Measurements from ENCODE around the gene CHI3L2.

The CHI3L2 gene

DNA sequence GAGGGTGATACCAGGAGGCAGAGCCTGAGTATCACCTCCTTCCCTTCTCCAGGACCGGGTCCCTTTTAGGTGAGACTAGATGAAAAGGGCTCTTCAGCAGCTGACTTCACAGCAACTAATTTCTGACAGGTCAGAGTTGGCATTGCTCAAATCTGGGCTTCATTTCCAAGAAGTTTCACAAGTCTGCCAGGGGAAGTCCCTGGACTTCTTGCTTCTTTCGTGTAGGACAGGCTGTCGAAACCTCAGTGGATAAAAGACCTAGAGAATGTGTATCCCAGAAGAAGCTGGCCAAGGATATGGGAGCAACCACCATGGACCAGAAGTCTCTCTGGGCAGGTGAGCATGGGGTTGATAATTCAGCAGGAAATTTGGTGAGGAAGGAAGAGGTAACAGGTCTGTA, at the start of gene CHI3L2:
Gene CHI3L2 (plus strand): TSS at position 280 of the 400 bp plus-strand sequence. CDS start 17 bp downstream, at position 297.
- DNase-seq = peak; percentile 12

- no peak for DNase-seq
These were observed 47.5 kb upstream of the CHI3L2 start for GRCh38 chr1:111179968-111180533.

DNA sequence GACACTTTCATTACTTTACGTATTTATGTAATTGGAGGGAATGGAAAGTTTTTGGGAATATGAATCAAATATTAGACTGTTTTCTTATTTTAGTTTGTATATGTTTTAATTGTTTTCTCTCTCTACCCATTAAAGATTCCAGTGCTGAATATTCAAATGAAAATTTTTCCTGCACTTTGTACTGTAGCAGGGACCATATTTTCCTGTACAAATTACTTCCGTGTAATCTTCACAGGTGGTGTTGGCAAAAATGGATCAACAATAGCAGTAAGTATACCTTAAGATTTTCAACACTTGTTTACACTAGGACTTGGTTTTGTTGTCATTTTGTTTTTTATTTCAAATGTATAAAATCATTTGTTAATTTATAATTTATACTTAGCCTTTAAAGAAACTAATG, 45.5 kb upstream of the CHI3L2 start:
- no peak for DNase-seq

- no peak for DNase-seq
These were observed 44.0 kb upstream of the CHI3L2 start for GRCh38 chr1:111183308-111184069.

- DNase-seq = no peak
These were observed 42.9 kb upstream of the CHI3L2 start for GRCh38 chr1:111184663-111185062.

GRCh38 chr1:111190931-111191451, 36.5 kb upstream of the CHI3L2 start:
- no peak for DNase-seq

DNA sequence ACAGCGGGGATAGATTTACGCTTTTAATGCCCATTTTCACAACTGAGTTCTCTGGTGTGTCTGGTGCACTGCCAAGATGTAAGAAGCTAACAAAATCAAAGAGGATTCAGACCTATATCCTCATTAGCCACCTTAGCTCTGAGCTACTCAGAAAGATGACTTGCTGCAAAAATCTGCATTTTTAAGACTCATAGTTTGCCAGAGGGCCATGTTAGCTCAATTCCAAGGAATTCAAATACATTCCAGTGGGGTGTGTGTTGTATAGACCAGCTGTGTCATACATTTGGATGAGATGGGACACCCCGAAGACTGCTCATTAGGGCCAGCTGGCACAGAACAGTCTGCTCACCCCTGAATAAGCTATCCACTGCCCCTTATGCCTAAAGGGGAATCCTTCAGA, 36.0 kb upstream of the CHI3L2 start:
- DNase-seq = no peak

GRCh38 chr1:111192074-111192473, 35.4 kb upstream of the CHI3L2 start:
- DNase-seq = no peak

DNA sequence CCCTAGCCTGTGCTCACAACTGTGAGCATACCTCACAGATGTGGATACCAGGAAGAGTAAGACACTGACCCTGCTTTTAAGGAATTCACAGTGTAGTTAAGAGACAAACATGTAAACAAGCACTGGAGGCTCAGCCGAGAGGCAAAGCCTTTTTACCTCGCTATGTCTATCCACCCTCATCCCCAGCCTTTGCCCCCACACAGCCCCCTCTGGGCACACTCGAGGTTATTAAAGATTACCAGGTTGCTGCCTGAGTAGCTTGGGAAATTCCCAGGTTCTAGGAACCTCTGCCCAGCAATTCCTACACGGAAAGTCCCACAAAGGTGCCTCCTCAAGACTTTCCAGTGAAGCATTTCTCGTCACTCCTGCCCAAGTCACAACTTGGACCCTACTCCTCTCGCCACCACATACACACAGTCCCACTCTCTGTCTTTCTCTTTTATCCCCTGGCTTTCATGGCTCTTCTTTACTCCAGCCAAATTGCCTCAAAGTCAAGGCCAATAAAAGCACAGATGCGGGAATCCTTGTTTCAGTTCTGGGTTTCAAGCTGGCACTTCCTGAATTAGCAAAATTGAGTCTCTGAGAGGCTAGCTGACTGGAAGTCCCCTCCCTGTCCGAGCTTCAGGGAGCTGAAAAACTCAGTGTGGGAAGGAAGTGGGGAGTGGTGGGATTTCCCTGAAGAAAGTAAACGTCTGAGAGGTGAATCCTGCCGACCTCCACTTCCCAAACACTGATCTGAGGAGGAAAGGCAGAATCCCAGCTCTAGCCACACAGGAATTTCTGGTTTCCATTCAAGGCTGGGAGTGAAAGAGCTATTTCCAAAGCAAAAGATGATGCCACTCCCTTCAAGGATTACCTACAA, 34.6 kb upstream of the CHI3L2 start:
- peak; percentile 52 for DNase-seq

GRCh38 chr1:111193712-111194480, 33.6 kb upstream of the CHI3L2 start:
- DNase-seq = no peak

DNA sequence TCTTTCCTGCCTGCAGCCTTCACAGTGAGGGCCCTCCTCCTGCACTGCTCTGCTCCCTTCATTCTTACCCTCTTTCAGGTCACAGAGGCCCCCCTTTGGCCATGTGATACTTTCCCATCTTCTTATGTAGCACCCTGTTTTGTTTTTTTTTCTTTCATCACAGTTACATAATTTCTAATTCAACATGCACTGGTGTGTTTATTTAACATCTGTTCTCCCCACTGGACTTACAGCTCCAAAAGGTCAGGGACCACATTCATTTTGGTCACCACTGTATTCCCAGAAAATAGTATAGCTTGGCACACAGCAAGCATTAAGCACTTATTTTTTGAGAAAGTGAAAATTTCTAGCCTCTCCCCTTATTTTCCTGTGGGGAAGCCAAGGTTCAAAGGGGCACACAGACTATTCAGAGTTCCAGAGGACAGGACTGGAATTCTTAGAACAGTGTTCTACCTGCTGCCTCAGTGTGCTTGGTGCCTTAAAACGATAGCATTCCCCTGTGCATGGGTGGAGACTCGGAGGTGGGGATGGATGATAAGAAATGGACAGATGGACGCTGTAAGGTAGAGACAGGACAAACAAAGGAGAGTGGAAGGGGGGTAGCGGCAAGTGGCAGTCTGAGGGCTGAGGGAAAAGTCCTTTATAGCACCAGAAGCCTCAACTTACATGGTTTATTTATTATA, 32.4 kb upstream of the CHI3L2 start:
- no peak for DNase-seq

DNA sequence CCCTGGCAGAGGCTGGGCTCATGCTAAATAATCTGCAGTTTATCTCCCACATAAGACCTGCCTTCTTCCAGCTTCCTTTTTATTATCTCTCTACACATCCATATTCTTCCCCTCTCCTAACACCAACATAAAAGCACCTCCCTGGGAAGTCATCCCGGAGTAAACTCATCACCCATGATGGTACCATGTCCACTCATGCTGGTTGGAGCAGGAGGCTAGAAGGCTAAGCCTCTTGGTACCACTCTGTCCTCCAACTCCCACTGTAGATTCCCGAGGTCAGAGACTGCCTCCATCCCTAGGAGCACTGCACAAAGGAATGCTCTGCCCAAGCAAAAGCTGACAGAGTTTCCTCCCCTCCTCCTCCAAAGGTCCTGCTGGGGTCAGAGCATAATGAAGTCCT, 31.3 kb upstream of the CHI3L2 start:
- DNase-seq = no peak

DNA sequence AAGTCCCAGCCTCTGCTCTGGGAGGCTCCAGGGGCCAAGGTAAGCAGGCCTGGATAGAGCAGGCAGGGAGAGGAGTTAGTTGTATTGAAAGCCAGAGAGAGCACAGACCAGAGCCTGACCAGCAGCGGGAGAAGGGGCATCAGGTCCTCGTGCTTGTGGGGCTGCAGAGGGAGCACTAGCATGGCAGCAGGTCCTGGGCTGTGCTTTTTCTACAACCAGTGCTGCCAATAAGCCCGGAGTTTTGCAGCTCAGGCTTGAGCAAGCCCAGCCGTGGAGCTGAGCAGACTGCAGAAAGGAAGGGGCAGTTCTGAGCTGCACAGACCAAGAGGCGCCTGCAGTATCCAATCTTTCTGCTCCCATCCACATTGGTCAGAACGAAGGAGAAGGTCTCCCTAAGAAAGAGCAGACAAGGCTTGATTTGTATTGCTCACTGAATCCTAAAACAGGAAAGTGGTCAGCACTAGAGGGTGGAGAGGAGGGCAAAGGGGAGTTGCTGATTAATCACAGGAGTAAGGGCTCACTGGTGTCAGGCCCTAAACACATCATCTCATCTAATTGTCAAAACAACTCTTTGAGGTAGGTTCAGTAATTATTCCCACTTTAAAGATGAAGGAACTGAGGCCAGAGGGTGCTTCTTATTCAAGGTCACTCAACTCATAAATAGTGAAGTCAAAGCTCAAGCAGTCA, 29.8 kb upstream of the CHI3L2 start:
- peak; percentile 70 for DNase-seq

DNA sequence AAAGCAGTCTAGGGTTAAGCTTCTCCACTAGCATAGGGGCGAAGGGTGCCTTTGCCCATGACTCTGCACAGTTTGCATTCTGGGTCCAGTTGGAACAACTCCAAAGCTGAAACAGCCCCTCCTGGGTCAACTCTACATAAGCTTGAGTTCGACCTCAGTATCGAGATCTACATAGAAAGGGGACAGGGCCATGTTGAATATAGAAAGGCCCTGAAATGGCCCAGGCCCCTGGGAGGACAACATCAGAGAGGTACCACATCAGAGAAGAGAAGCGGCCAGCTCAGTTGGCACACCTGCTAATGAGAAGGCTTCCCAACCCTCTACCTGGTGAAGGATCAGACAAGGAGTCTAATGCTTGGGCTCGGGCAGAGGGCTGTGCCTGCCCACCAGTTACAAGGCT, 28.7 kb upstream of the CHI3L2 start:
- DNase-seq = no peak

DNA sequence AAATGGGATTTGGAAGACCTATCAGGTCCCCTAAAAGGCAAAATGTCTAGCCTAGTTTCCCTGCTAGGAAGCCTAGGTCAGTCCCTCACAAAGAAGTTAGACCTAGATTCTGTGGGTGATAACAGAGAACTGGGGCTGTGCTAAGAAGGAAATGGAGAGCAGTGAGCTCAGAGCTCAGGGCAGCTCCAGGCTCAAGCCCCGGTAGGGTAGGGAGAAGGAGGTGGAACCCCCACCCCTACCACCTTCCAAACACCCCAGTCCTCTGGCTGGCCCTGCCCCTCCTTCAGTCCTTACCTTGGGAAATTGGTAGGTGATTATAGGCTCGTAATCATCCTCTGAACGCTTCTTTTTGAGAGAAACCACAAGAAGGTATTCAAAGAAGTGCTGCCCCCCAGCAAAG, 28.2 kb upstream of the CHI3L2 start:
- no peak for DNase-seq

GRCh38 chr1:111199881-111200801, 27.4 kb upstream of the CHI3L2 start, which contains the start of gene DENND2D:
Gene DENND2D (minus strand): TSS chr1:111200646. CDS start chr1:111200459, 187 bp downstream.
- peak; percentile 60 for DNase-seq

- DNase-seq = no peak
These were observed 26.7 kb upstream of the CHI3L2 start for GRCh38 chr1:111200802-111201161.

GRCh38 chr1:111201275-111202090, 26.0 kb upstream of the CHI3L2 start:
- no peak for DNase-seq

DNA sequence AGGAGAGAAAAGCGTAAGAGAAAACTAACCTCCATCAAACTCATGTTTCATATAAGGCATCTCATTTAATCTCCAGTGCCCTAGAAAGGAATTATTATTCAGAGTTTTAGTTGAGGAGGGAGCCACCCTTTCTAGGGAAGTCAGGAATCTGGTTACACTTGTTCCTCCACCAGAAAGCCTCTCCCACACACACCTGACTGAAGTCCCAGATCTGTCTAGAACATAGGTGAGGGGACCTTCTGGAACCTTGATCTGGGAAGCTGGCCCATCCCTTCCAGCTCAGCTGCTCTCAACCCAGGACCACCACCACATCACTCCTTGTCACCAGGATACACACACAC, 25.2 kb upstream of the CHI3L2 start:
- DNase-seq = no peak

Data from CD4-positive, alpha-beta T cell treated with Interleukin-21 for 1 hour (primary cell).